DOHH2 (cell line): Measurements from ENCODE around the gene MAGI1.

ENCODE experiments used
- EZH2phosphoT487 ChIP-seq: fragments of 200-600 bp; sonication (generic); IDR thresholded peaks from 2 replicates; pipeline ENCODE4 v1.6.1; 2017; ENCODE audit warnings: borderline replicate concordance, mild to moderate bottlenecking, antibody characterized with exemption, low read length, moderate library complexity, mixed read lengths
- TF ChIP-seq, protein P1 (sequence below): fragments of 200-600 bp; sonication (generic); IDR thresholded peaks from one replicate; pipeline ENCODE4 v1.5.1; 2014; ENCODE audit warnings: antibody characterized with exemption, mild to moderate bottlenecking, low read depth, low read length; ENCODE audit not compliant: poor library complexity, severe bottlenecking

DNA sequence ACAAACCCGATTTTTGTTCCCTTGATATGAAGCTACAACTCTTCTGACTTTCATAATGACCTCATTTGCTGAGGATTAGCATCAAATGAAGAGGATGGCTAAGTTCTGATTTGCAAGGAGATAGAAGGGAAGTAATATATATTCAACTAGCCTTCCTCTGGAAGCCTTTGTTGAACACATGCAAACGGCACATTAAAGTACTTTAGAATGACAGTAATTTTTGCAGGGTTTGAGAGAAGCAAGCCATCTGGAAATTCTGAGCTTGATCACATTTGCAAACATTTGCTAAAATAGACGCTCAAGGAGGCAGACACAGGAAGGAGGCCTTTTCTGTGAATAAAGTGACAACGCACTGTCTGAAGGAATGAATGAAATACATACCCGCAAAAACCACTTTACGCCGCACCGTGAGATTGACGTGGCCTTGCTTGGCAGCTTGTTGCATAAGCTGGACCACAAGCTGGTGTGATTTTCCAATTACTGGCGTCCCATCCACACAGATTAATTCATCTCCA, 657.2 kb downstream of the MAGI1 start:
- TF ChIP-seq, protein P1, sequence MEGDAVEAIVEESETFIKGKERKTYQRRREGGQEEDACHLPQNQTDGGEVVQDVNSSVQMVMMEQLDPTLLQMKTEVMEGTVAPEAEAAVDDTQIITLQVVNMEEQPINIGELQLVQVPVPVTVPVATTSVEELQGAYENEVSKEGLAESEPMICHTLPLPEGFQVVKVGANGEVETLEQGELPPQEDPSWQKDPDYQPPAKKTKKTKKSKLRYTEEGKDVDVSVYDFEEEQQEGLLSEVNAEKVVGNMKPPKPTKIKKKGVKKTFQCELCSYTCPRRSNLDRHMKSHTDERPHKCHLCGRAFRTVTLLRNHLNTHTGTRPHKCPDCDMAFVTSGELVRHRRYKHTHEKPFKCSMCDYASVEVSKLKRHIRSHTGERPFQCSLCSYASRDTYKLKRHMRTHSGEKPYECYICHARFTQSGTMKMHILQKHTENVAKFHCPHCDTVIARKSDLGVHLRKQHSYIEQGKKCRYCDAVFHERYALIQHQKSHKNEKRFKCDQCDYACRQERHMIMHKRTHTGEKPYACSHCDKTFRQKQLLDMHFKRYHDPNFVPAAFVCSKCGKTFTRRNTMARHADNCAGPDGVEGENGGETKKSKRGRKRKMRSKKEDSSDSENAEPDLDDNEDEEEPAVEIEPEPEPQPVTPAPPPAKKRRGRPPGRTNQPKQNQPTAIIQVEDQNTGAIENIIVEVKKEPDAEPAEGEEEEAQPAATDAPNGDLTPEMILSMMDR: no peak
- TF ChIP-seq EZH2phosphoT487: no peak
